ENCODE results near the gene LY6G6F. TPM values are rescaled to one million over a fixed set of nuclear protein-coding genes. Genes with fewer than 3 reads are reported as not detected.

Gene LY6G6F
- total and polyA plus RNA-seq, 2 of the 13 experiments (the other 11 are each of a cell fraction or from before 2014, with no cell fraction given), result not detected

DNA sequence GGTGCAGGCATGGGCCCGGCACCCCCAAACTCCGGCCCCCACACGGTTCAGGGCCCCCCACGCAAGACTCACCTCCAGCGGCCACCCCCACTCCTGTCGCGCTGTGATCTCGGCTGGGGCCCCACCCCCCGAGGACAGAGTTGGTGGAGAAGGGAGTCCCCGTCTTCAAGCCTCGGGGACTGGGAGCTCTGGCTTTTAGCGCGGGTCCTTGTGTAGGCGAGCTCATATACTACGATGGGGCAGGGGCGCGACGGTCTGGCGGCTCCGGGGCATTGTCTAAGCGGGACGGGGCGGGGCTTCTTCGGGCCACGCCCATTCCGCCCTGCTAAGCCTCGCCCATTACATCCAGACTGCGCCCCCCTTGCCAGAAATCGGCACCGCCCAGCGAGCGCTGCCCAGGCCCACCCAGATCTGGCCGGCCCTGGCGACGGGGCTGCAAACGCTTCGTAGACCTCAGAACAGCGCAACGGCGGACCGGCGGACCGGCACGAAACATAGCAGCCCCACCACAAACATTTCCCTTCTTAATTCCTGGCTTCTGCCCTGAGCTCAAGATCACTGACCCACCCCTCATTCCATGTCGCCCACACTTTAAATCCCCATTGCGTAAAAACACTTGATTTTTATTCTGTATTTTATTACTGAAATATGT lies 23.4 kb downstream of the LY6G6F start (continued):
- TF ChIP-seq RBFOX2 (IDR thresholded peaks at IDR 0.05; ENCODE audit: low read depth, low read length) (peak; percentile 99), SMARCC2 (IDR thresholded peaks at IDR 0.05) (no peak), ATF7-NPFF (CRISPR knock-in tag; IDR thresholded peaks at IDR 0.05; ENCODE audit: low read depth) (peak; percentile 88), SUZ12 (IDR thresholded peaks at IDR 0.05; ENCODE audit: low read depth, low read length) (no peak), ZNF777 (CRISPR knock-in tag; IDR thresholded peaks at IDR 0.05) (0 out of 2 replicates have a peak, but pooled peaks have one; percentile 27), ZNF484 (CRISPR knock-in tag; IDR thresholded peaks at IDR 0.05; ENCODE audit: borderline replicate concordance, low read depth) (no peak), KDM1A (CRISPR knock-in tag; IDR thresholded peaks at IDR 0.05) (no peak), ZNF788 (CRISPR knock-in tag; IDR thresholded peaks at IDR 0.05; ENCODE audit: borderline replicate concordance) (no peak; the same call in 1 of the 2 replicates), YEATS4 (CRISPR knock-in tag; IDR thresholded peaks at IDR 0.05; ENCODE audit: borderline replicate concordance) (0 out of 2 replicates have a peak, but pooled peaks have one; percentile 2), REPIN1 (CRISPR knock-in tag; IDR thresholded peaks at IDR 0.05; ENCODE audit: borderline replicate concordance, low read depth) (peak; percentile 9; the same call in 1 of the 2 replicates), NCOA2 (CRISPR knock-in tag; IDR thresholded peaks at IDR 0.05) (no peak), ZBTB1 (CRISPR knock-in tag; IDR thresholded peaks at IDR 0.05; ENCODE audit: borderline replicate concordance) (no peak), RELA (CRISPR knock-in tag; IDR thresholded peaks at IDR 0.05) (no peak)
- TF ChIP-seq, protein P1, sequence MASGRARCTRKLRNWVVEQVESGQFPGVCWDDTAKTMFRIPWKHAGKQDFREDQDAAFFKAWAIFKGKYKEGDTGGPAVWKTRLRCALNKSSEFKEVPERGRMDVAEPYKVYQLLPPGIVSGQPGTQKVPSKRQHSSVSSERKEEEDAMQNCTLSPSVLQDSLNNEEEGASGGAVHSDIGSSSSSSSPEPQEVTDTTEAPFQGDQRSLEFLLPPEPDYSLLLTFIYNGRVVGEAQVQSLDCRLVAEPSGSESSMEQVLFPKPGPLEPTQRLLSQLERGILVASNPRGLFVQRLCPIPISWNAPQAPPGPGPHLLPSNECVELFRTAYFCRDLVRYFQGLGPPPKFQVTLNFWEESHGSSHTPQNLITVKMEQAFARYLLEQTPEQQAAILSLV (CRISPR knock-in tag; IDR thresholded peaks at IDR 0.05; ENCODE audit: borderline replicate concordance), result peak; percentile 21; the same call in 1 of the 2 replicates
- TF ChIP-seq, protein P2, sequence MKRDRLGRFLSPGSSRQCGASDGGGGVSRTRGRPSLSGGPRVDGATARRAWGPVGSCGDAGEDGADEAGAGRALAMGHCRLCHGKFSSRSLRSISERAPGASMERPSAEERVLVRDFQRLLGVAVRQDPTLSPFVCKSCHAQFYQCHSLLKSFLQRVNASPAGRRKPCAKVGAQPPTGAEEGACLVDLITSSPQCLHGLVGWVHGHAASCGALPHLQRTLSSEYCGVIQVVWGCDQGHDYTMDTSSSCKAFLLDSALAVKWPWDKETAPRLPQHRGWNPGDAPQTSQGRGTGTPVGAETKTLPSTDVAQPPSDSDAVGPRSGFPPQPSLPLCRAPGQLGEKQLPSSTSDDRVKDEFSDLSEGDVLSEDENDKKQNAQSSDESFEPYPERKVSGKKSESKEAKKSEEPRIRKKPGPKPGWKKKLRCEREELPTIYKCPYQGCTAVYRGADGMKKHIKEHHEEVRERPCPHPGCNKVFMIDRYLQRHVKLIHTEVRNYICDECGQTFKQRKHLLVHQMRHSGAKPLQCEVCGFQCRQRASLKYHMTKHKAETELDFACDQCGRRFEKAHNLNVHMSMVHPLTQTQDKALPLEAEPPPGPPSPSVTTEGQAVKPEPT (CRISPR knock-in tag; IDR thresholded peaks at IDR 0.05; ENCODE audit: low read depth), result 0 out of 2 replicates have a peak, but pooled peaks have one; percentile 38
- TF ChIP-seq, protein P3, sequence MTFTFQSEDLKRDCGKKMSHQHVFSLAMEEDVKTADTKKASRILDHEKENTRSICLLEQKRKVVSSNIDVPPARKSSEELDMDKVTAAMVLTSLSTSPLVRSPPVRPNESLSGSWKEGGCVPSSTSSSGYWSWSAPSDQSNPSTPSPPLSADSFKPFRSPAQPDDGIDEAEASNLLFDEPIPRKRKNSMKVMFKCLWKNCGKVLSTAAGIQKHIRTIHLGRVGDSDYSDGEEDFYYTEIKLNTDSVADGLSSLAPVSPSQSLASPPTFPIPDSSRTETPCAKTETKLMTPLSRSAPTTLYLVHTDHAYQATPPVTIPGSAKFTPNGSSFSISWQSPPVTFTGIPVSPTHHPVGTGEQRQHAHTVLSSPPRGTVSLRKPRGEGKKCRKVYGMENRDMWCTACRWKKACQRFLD (CRISPR knock-in tag; IDR thresholded peaks at IDR 0.05; ENCODE audit: borderline replicate concordance), result 0 out of 2 replicates have a peak, but pooled peaks have one; percentile 64
- TF ChIP-seq, protein P4, sequence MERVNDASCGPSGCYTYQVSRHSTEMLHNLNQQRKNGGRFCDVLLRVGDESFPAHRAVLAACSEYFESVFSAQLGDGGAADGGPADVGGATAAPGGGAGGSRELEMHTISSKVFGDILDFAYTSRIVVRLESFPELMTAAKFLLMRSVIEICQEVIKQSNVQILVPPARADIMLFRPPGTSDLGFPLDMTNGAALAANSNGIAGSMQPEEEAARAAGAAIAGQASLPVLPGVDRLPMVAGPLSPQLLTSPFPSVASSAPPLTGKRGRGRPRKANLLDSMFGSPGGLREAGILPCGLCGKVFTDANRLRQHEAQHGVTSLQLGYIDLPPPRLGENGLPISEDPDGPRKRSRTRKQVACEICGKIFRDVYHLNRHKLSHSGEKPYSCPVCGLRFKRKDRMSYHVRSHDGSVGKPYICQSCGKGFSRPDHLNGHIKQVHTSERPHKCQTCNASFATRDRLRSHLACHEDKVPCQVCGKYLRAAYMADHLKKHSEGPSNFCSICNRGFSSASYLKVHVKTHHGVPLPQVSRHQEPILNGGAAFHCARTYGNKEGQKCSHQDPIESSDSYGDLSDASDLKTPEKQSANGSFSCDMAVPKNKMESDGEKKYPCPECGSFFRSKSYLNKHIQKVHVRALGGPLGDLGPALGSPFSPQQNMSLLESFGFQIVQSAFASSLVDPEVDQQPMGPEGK (CRISPR knock-in tag; IDR thresholded peaks at IDR 0.05), result peak; percentile 68; the same call in 1 of the 2 replicates
- TF ChIP-seq, protein P5, sequence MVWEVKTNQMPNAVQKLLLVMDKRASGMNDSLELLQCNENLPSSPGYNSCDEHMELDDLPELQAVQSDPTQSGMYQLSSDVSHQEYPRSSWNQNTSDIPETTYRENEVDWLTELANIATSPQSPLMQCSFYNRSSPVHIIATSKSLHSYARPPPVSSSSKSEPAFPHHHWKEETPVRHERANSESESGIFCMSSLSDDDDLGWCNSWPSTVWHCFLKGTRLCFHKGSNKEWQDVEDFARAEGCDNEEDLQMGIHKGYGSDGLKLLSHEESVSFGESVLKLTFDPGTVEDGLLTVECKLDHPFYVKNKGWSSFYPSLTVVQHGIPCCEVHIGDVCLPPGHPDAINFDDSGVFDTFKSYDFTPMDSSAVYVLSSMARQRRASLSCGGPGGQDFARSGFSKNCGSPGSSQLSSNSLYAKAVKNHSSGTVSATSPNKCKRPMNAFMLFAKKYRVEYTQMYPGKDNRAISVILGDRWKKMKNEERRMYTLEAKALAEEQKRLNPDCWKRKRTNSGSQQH (CRISPR knock-in tag; IDR thresholded peaks at IDR 0.05; ENCODE audit: low read depth), result peak; percentile 7; the same call in 1 of the 2 replicates
- TF ChIP-seq, protein P6, sequence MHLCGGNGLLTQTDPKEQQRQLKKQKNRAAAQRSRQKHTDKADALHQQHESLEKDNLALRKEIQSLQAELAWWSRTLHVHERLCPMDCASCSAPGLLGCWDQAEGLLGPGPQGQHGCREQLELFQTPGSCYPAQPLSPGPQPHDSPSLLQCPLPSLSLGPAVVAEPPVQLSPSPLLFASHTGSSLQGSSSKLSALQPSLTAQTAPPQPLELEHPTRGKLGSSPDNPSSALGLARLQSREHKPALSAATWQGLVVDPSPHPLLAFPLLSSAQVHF (CRISPR knock-in tag; IDR thresholded peaks at IDR 0.05), result peak; percentile 79
